GM18873 (cell line): ENCODE results near the gene TRIP13.
"Not testable (repeated sequence)": the region's sequence is repeated elsewhere in the genome, so short reads cannot be mapped to it uniquely, and the experiment has no call there.

Experiments used
- ATAC-seq: cut with Tn5 transposase; IDR thresholded peaks from one replicate; pipeline ENCODE4 v1.9.1; 2021; ENCODE audit warnings: mild to moderate bottlenecking, moderate library complexity, moderate number of reproducible peaks; ENCODE audit not compliant: unreplicated experiment, low FRiP score

The TRIP13 gene

DNA sequence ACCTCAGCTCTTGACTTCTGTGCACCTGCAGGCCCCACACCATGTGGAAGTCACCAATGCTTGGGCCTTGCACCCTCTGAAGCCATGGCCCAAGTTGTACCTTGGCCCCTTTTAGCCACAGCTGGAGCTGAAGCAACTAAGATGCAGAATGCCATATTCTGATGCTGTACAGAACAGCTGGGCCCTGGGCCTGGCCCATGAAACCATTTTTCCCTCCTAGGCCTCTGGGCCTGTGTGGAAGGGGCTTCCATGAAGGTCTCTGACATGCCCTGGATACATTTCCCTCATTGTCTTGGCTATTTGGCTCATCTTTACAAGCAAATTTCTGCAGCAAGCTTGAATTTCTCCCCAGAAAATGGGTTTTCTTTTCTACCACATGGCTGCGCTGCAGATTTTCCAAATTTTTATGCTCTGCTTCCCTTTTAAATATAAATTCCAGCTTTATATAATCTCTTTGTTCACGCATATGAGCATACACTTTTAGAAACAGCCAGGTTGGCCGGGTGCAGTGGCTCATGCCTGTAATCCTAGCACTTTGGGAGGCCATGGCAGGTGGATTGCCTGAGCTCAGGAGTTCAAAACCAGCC lies 41.8 kb downstream of the TRIP13 start:
- ATAC-seq, result not testable (repeated sequence)

DNA sequence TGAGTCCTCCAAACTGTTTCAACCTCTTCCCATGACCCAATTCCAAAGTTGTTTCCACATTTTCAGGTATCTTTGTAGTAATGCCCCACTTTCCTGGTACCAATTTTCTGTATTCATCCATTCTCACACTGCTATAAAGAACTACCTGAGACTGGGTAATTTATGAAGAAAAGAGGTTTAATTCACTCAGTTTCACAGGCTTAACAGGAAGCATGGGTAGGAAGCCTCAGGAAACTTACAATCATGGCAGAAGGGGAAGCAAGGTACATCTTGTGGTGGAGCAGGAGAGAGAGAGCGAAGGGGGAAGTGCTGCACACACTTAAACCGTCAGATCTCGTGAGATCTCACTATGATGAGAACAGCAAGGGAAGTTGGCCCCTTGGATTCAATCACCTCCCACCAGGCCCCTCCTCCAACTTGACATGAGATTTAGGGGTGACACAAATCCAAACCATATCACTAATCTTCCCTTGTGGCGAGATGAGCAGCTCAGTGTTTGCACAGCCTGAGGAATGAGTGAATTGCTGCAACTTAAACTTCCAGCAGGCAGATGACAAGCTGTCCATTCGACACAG lies 42.9 kb downstream of the TRIP13 start:
- ATAC-seq, result no peak

DNA sequence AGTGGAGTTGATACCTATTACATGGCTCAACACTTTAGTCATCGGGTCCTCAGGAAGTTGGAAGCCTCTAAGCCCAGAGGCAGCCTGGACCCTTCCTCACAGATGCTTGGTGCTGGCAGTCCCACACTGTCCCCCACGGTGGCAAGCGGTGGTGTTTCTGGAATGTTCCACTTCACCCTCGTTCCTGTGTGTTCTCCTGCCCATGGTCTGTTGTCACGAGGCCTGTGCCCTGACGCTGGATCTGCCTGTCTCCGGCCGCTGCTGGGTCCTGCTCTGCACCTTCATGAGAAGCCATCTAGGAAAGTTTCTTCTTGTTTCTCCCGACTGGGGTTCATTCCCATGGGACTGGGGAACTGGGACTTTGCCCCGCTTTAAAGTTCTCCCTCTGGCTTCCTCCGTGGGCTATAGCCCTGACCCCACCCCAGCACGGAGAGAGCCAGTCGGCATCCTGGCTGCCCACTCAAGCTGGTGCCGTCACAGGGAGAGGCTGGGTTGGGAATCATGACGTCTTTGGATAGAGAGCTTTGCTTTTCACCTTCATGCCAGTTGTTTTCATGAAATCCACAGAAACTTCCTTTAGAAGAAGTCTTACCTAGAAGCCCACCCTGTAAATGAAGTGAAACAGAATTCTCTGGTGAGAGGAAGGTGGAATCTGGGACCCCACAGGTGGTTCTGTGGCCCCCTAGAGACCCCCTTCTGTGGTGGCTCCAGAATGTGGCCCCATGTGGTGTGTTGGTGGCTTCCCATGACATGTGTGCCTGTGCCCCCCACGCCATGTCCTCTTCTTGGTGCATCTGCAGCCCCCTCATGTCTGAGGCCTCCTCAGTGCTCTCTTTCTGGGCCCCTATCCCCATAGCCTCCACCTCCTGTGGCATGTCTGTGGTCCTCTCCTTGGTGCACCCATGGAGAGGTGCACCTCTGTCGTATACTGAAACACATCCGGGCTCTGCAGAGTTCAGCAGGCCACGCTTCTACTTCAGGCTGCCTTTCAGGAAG lies 43.8 kb downstream of the TRIP13 start:
- ATAC-seq, result no peak

DNA sequence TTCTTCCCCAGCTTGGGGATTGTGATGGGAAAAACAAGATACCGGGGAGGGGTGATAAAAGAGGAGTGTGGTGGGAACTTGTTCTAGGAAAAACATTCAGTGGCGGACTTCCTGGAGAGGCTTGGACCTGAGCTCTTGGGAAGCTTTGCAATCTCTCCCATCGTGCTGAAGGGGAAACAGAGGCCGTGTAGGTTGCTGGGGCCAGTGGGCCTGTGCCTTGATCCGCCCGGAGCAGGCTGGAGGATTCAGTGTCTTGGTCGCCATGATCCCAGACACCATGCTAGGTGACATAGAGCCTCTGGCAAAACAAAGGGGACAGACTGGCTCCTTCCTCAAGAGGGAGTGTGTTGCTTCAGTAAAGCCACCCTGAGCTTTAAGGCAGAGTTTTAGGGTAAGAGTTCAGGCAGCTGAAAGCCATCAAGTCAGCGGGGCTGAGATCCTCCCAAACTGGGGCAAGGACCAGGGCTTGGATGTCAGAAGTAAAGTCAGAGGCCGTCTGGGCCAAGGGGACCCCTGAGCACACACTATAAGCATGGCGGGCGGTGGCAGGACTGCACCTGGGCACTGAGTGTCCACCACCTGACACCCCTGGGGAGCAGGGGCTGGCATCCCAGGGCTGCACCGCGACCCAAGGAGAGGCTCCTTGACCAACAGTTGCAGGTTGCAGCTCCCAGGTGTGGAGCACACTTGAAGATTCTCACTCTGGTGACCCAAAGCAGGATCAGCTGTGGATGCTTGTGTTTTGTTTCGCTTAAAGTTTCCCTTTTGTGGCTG lies 44.7 kb downstream of the TRIP13 start:
- ATAC-seq, result no peak

DNA sequence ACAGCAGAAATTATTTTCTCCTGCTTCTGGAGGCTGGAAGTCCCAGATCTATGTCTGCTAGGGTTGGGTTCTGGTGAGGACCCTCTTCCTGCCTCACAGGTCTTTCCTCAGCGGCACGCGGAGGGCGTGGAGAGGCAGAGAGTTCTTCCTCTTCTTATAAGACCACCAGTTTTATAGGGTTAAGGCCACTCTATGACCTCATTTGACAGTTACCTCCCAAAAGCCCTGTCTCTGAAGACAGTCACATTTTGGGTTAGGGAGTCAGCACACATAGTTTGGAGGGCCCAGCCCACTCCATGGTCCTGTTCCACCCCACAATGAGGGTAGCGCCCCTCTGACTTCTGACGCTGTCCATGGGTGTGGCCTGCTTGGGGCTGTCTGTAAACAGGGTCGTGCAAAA lies 46.7 kb downstream of the TRIP13 start:
- no peak for ATAC-seq

DNA sequence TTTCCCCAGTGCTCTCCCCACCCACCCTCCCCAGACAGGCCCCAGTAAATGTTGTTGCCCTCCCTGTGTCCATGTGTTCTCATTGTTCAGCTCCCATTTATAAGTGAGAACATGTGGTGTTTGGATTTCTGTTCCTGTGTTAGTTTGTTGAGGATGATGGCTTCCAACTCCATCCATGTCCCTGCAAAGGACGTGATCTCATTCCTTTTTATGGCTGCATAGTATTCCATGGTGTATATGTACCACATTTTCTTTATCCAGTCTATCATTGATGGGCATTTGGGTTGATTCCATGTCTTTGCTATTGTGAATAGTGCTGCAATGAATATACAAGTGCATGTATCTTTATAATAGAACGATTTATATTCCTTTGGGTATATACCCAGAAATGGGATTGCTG lies 48.1 kb downstream of the TRIP13 start:
- not testable (repeated sequence) for ATAC-seq

DNA sequence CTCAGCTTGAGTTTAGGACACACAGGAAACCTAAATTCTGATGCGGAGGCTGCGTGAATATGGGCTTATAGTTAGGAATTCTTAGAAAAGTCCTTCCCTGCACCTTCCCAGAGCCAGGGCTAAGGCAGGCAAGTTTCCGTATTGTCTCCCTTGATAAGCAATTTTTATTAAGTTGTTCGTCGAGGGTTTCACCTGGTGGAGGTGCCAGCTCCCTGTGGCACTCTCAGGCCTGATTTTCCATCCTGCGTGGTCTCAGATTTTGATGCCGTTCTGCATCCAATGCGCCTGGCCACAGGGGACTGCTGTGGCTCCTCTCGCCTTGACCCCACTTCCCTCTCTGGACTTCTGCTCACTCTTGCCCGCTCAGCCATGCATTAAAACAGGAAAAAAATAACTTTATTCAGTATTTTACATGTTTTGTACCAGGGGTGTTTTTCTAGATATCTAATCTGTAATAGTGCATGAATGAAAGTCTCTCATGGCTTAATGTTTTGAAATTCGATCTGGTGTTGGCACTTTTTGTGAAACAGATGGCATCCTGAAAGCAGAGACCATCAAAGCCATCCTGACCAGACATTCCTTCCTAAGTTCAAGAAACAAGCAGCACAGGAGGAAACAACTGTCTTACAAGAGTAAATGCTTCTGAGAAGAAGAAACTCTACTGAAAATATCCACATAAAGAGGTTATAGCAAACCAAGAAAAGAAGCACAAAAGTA lies 50.7 kb downstream of the TRIP13 start:
- ATAC-seq, result no peak

DNA sequence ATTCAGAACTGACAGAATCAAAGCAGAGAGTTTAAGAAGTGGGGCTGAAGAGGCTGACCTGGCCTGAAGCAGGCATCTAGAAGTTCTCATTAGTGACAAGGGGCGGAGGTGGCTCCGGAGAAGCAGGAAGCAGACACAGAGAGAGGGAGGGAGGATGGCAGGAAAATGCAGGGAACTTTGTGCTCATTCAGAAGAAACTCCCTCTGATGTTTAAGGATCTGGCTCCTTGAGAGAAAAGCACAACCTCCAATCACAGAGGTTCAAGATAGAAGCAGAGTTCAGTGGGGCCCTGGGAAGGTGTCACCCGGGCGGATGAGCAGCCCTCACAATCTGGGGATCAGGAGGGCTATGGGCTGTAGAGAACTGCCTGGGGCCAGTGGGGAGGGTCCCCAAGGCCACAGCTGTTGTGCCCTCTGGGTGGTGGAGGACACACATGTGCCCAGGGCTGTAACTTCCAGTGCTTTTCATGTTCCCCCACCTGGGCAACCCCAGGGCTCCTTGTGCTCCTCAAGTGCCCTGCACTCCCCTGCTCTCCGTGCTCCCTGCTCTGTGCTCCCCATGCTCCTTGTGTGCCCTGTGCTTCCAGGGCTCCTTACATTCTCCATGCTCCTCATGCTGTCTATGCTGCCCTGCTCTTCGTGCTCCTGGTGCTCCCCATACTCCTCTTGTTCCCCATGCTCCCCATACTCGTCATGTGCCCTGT lies 51.4 kb downstream of the TRIP13 start:
- no peak for ATAC-seq

DNA sequence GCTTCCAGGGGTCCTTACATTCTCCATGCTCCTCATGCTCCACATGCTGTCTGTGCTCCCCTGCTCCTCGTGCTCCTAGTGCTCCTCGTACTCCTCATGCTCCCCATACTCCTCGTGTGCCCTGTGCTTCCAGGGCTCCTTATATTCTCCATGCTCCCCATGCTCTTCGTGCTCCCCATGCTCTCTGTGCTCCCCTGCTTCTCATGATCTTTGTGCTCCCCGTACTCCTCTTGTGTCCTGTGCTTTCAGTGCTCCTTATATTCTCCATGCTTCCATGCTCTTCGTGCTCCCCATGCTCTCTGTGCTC lies 51.9 kb downstream of the TRIP13 start:
- ATAC-seq, result no peak

DNA sequence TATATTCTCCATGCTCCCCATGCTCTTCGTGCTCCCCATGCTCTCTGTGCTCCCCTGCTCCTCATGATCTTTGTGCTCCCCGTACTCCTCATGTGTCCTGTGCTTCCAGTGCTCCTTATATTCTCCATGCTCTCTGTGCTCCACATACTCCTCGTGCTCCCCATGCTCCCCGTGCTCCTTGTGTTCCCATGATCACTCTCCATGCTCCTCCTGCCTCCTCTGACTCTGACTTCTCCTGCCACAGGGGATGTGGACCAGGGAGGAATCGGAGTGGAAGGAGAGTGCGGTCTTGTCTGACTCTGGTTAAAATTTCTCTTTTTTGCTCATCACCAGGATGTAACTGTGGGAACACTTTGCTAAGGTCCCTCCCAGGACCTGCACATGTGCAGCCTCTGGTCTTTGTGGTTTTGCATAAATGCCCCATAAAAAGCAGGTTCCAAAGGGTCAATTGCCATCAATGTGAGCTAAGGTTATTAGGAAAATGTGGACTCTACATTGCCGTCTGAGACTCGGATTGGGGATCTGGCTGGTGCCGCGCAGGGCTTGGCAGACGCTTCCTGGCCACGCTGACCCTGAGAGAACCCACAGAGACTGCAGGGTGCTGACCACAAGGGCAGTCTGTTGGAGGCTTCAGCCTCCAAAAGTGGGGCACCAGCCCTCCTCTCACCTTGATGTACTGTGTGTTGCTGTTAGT lies 52.5 kb downstream of the TRIP13 start:
- no peak for ATAC-seq

DNA sequence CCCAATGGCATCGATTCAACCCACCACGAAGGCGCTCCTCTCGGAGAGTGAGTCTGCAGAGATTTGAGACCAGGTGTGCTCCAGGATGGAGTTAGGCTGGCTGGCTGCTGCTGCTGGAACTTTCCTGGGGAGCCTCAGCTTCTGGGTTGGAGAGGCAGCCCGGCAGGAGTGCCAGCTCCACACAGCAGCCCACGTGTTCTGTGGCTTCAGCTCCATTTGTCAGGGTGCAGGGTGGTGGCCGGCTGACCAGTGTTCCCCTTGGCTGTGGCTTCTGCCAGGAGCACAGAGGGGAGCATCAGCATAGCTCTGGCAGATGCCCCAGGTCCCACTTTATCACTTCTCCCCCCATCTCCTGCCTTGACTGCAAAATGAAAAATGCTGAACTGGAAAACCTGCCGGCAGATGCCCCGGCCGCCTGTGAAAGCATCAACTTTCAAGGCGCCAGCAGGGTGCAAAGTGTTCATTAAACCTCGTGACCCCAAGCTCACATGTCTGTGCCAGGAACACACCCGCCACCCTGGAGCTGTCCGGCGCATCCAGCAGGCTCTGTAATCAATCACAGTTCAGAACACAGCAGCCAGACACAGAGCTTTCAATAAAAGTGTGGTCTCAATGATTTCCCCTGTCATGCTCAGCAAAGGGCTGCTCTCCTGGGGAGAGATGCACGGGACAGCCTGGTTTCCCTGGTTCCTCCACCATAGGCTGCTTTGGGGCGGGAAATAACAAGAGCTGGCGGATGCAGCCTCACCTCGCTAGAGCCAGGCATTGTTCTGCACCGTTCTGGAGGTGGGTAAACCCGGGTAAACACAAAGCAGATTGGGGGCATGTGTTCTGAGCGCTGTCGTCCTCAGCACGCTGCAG lies 53.2 kb downstream of the TRIP13 start:
- ATAC-seq, result no peak

DNA sequence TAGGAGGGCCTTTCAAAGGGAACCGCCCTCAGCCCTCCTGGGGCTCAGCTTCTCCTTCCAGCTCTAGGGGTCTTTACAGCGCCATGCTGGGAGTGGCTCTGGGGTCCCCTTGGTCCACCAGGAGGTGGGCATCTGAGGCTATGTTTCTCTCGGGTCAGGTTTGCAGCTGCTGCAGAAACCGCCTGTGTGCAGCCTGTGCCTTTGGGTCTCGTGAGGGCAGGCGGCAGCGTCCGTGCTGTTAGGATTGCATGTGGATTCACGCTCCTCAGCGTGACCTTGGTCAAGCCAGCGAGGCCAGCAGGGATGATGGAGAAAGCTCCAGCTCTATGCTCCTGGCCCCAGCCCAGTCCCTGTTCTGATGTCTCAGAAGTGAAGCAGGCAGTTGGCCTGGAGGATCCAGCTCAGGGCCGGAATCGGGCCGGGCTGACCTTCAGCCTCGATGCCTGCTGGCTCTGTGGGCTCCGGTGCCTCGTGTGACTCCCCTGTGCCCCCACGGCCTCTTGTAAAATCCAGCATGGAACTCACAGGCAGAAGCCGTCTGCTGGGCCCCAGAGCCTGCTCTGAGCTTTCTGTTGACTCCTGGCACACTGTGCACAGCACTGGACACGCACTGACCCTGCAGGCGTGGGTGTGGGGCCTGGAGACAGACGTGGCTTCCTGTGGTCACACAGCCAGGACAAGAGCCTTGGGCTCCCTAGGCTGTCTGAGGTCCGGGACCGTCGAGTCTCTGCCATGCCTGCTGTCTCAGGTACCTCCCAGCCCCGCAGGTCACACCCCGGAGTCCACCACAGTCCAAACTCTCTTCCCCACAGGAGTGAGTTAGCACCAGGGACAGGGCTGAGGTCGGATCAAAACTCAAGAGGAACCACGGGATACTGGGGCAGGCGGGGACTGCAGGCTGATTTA lies 54.3 kb downstream of the TRIP13 start:
- ATAC-seq, result no peak

DNA sequence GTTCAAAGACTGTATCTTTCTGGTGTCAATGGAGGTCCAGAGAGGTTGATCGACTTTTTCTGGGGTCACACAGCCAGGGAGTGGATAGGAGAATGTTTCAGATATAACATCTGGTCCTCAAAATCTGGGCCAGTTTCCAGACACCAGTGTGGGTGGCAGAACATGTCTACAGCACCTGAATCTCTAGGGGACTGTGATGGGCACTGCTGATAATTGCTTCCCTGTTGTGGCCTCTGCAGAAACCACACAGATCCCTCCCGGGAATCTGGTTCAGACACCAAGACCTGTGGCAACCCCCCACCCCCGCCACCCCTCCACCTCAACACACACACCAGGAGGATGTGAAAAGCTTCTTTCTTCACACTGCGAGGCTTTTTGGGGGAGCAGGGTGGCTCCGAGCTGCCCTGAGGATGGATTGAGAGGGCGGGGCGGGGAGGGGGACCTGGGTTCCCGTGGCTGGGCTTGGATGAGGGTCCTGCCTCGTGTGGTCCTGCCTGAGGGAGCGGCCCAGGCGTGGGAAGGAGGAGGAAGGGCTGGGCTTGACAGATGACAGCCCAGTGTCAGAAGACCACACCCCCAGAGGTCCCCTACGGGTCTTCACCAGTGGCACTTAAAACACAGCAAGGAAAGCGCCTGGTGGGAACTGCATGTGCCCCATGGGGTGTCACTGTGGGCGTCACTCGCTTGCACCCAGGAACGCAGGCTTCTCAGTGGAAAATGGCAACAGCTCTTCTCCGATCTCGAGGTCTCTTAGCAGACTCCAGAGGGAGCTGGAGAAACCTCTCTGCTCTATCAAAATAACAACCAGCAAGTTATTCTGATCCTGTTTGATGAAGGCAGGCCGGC lies 55.2 kb downstream of the TRIP13 start:
- no peak for ATAC-seq

DNA sequence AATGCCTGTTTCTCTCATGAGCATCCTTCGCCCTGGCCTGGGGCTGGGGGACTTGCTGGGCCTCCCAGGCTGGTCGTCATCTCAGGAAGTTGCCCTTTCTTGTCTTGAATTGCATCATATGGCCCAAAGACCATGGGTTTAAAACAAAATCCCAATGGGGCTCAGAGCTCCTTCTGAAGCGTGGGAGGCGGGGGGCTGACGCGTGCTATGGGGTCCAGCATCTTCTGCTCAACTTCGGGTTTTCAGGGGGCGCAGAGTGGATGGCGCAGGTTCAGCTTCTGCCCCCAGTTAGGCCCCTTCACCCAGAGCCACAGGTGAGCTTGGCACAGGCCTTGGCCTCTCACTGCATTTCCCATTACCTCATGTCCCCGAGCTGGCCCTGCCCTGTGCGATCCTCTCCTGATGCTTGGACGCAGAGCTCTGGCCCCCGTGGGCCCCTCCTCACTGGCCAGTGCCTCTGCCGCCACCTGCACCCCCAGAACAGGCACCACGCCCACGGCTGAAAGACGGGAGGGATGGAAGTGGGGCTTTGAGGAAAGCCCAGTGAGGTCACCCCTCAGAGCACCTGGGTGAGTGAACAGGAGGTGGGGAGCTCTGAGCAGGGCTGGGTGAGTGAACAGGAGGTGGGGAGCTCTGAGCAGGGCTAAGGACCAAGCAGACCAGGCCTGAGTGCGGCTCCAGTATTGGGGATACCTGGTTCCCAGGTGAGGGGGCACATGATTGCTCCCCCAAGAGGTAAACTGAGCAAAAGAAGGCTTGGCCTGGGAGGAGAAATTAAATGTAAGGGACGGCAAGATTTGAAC lies 56.0 kb downstream of the TRIP13 start:
- ATAC-seq, result no peak

DNA sequence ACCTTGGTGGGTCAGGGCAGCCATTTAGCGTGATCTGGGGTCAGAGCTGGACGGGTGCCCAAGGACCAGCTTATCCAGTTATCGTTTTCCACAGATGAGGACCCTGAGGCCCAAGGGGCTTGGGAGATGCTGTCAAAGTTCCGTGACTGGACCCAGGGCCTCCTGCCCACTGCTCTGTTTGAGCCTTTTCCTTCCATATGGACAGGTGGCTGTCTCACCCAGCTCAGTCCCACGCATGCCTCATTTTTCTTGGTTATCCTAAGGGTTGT lies 56.5 kb downstream of the TRIP13 start:
- ATAC-seq, result no peak
